Mesodermal cell (in vitro differentiated cells): ENCODE data around the gene EPN1.

Source experiments
- H3K27ac ChIP-seq: 2 replicates; pipeline ENCODE4 v1.7.0; 2013; ENCODE audit warnings: mild to moderate bottlenecking, low read depth, low read length, moderate library complexity; ENCODE audit not compliant: severe bottlenecking
- H3K36me3 ChIP-seq: 2 replicates; pipeline ENCODE4 v1.7.1; 2013; ENCODE audit warnings: mild to moderate bottlenecking, low read length, moderate library complexity; ENCODE audit not compliant: control insufficient read depth, insufficient read depth
- H3K4me1 ChIP-seq: one replicate; pipeline ENCODE4 v1.7.1; 2013; ENCODE audit warnings: mild to moderate bottlenecking, low read length; ENCODE audit not compliant: insufficient read depth, control insufficient read depth, poor library complexity, severe bottlenecking
- H3K4me3 ChIP-seq: 2 replicates; pipeline ENCODE4 v1.7.0; 2013; ENCODE audit warnings: low read length, control low read depth, mild to moderate bottlenecking; ENCODE audit not compliant: insufficient read depth, poor library complexity, severe bottlenecking; ENCODE audit errors: extremely low read depth
- H3K9me3 ChIP-seq: 2 replicates; pipeline ENCODE4 v1.7.1; 2013; ENCODE audit warnings: mild to moderate bottlenecking, low read length, moderate library complexity; ENCODE audit not compliant: control insufficient read depth
- WGBS, 2 experiments: methylation state at CpG; one replicate each; pipeline ENCODE4 v1.1.5; 2013; ENCODE audit warnings: missing lambda C conversion rate in 2 of 2; ENCODE audit not compliant: insufficient coverage in 2 of 2; 5-methylcytosine and 5-hydroxymethylcytosine counted together

EPN1 gene

GRCh38 chr19:55663846-55664536 lies 11.0 kb upstream of the EPN1 start:
- H3K9me3 ChIP-seq: no peaks in the 10 kb centered on the region
- peaks cover 94% of the 10 kb centered on the region for H3K36me3 ChIP-seq
- H3K27ac ChIP-seq: no peak overlapping the region
- WGBS, 2 experiments: 92 to 95% methylated on average over 20 of the region's 20 CpGs
- H3K4me3 ChIP-seq: no peak overlapping the region
- H3K4me1 ChIP-seq: peaks cover 13% of the 10 kb centered on the region

GRCh38 chr19:55666343-55667005 lies 8.6 kb upstream of the EPN1 start:
- whole genome bisulfite sequencing, 2 experiments: 95 to 97% methylated on average over 12 of the region's 12 CpGs
- Histone ChIP-seq H3K36me3 (peaks cover 90% of the 10 kb centered on the region), H3K27ac (no peak overlapping the region), H3K4me3 (no peak overlapping the region), H3K9me3 (no peaks in the 10 kb centered on the region), H3K4me1 (no peaks in the 10 kb centered on the region)

GRCh38 chr19:55667006-55667381 lies 8.0 kb upstream of the EPN1 start:
- peaks cover 90% of the 10 kb centered on the region for H3K36me3 ChIP-seq
- WGBS, 2 experiments: 100% methylated on average over 2 of the region's 4 CpGs
- no peaks in the 10 kb centered on the region for H3K9me3 ChIP-seq

GRCh38 chr19:55667511-55667910 lies 7.5 kb upstream of the EPN1 start:
- H3K9me3 ChIP-seq: no peaks in the 10 kb centered on the region
- H3K36me3 ChIP-seq: peaks cover 88% of the 10 kb centered on the region
- H3K27ac ChIP-seq: no peak overlapping the region
- no peaks in the 10 kb centered on the region for H3K4me1 ChIP-seq
- WGBS, 2 experiments: 89 to 95% methylated on average over 8 to 12 of the region's 12 CpGs
- no peak overlapping the region for H3K4me3 ChIP-seq

More at GRCh38 chr19:55667006-55667381, 8.0 kb upstream of the EPN1 start:
- no peaks in the 10 kb centered on the region for H3K4me1 ChIP-seq
- H3K27ac ChIP-seq: no peak overlapping the region
- no peak overlapping the region for H3K4me3 ChIP-seq

GRCh38 chr19:55667958-55668357 lies 7.1 kb upstream of the EPN1 start:
- peaks cover 88% of the 10 kb centered on the region for H3K36me3 ChIP-seq
- 93 to 95% methylated on average over 5 to 11 of the region's 11 CpGs for WGBS, 2 experiments
- H3K9me3 ChIP-seq: no peaks in the 10 kb centered on the region
- no peak overlapping the region for H3K4me3 ChIP-seq
- H3K4me1 ChIP-seq: no peaks in the 10 kb centered on the region
- H3K27ac ChIP-seq: no peak overlapping the region

- Histone ChIP-seq H3K4me3 (no peak overlapping the region), H3K36me3 (peaks cover 85% of the 10 kb centered on the region), H3K27ac (no peak overlapping the region), H3K9me3 (no peaks in the 10 kb centered on the region), H3K4me1 (peaks cover 5% of the 10 kb centered on the region)
- WGBS, 2 experiments: 91 to 97% methylated on average over 21 to 24 of the region's 30 CpGs
Measured at GRCh38 chr19:55668603-55669348, 6.2 kb upstream of the EPN1 start.

- Histone ChIP-seq H3K9me3 (no peaks in the 10 kb centered on the region), H3K27ac (no peak overlapping the region), H3K36me3 (peaks cover 78% of the 10 kb centered on the region), H3K4me3 (no peak overlapping the region), H3K4me1 (peaks cover 10% of the 10 kb centered on the region)
- 92 to 93% methylated on average over 31 to 38 of the region's 43 CpGs for WGBS, 2 experiments
Measured at GRCh38 chr19:55669418-55670279, 5.4 kb upstream of the EPN1 start.

GRCh38 chr19:55670280-55671053 lies 4.6 kb upstream of the EPN1 start:
- H3K4me1 ChIP-seq: peaks cover 10% of the 10 kb centered on the region
- 91 to 94% methylated on average over 18 to 22 of the region's 23 CpGs for WGBS, 2 experiments
- H3K27ac ChIP-seq: peak overlapping the region; percentile 23
- peaks cover 73% of the 10 kb centered on the region for H3K36me3 ChIP-seq
- no peak overlapping the region for H3K4me3 ChIP-seq
- H3K9me3 ChIP-seq: no peaks in the 10 kb centered on the region

GRCh38 chr19:55671054-55671378 lies 4.0 kb upstream of the EPN1 start:
- peaks cover 68% of the 10 kb centered on the region for H3K36me3 ChIP-seq
- H3K4me3 ChIP-seq: no peak overlapping the region
- H3K4me1 ChIP-seq: peaks cover 12% of the 10 kb centered on the region
- 88 to 97% methylated on average over 2 of the region's 2 CpGs for WGBS, 2 experiments
- H3K9me3 ChIP-seq: no peaks in the 10 kb centered on the region
- peak overlapping the region; percentile 23 for H3K27ac ChIP-seq

- Histone ChIP-seq H3K36me3 (peaks cover 58% of the 10 kb centered on the region), H3K4me1 (peaks cover 23% of the 10 kb centered on the region), H3K4me3 (no peak overlapping the region), H3K9me3 (no peaks in the 10 kb centered on the region), H3K27ac (no peak overlapping the region)
- WGBS, 2 experiments: 92 to 100% methylated on average over 1 to 4 of the region's 5 CpGs
Measured at GRCh38 chr19:55672418-55672817, 2.6 kb upstream of the EPN1 start.
